Measurements from ENCODE around the gene OR10G7.

OR10G7 gene

DNA sequence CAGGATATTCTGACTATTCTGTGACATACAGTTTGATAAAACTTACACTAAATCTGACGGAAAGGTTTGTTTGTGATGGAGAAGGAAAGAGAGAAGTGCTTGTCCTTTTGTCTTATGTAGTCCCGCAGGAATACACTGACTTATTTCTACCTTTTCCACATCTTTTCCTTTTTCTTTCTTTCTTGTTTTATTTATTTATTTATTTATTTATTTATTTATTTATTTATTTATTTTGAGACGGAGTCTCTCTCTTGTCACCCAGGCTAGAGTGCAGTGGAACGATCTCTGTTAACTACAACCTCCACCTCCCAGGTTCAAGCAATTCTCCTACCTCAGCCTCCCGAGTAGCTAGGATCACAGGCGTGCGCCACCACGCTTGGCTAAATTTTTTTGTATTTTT is 31.0 kb upstream of the OR10G7 start:
- no CpG with 5 or more reads among the region's 8 CpGs for WGBS (ENCODE audit: extremely low coverage, insufficient coverage, insufficient read length)

DNA sequence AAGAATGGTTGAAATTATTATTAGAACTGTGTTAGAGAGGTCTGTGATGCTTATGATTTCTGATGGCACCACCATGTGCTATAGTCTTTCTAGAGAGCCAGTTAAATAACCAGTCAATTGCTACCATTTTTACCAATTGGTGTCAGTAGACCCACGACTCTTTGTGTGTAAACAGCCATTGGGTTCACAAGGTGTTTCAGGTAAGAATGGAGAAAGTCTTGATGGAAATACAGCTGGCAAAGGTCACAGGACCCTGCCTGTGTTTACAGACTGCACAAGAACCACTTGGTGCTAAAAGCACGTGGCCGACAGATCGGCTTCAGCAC is 30.5 kb upstream of the OR10G7 start:
- Histone ChIP-seq H3K79me1 (ENCODE audit: low read length) (no peaks in the 10 kb centered on the region), H3K4me2 (ENCODE audit: low read length) (no peak overlapping the region), H3K9me3 (ENCODE audit: insufficient read depth, low read depth, low read length) (no peaks in the 10 kb centered on the region), H3K4me1 (ENCODE audit: control insufficient read depth in 1 of 2, insufficient read depth in 2 of 2, low read length in 2 of 2) (peaks cover 0 to 3% of the 10 kb centered on the region in 2 experiments), H3K27me3 (ENCODE audit: insufficient read depth, low read length) (no peaks in the 10 kb centered on the region), H3K23ac (ENCODE audit: low read length) (no peak overlapping the region), H2AK5ac (ENCODE audit: low read length) (no peak overlapping the region), H3K36me3 (ENCODE audit: control insufficient read depth in 1 of 2, insufficient read depth in 2 of 2, low read length in 2 of 2) (no peaks in the 10 kb centered on the region), H3K18ac (ENCODE audit: low read length) (no peak overlapping the region), H3K79me2 (ENCODE audit: control insufficient read depth, insufficient read depth, low read length, poor library complexity) (no peaks in the 10 kb centered on the region), H2BK5ac (ENCODE audit: low read depth, low read length, poor library complexity) (no peak overlapping the region), H4K91ac (ENCODE audit: low read depth, low read length) (no peak overlapping the region), H2AFZ (ENCODE audit: insufficient read depth, low read length, poor library complexity) (no peak overlapping the region), H3K4me3 (ENCODE audit: low read depth, low read length) (no peak overlapping the region), H4K8ac (ENCODE audit: low read depth, low read length) (no peak overlapping the region), H2BK120ac (ENCODE audit: insufficient read depth, low read length, poor library complexity) (no peak overlapping the region), H2BK12ac (ENCODE audit: low read length) (no peak overlapping the region), H3K9ac (ENCODE audit: low read length) (no peak overlapping the region), H4K12ac (ENCODE audit: low read depth, low read length) (no peak overlapping the region), H3K27ac (ENCODE audit: low read depth, low read length) (no peak overlapping the region), H3K4ac (ENCODE audit: low read depth, low read length) (no peak overlapping the region), H3K14ac (ENCODE audit: low read length) (no peak overlapping the region)
- no peak for DNase-seq
- no CpG with 5 or more reads among the region's 4 CpGs for WGBS (ENCODE audit: extremely low coverage, insufficient coverage, insufficient read length)

More for the DNA sequence above, 31.0 kb upstream of the OR10G7 start:
- Histone ChIP-seq H3K4me3 (ENCODE audit: low read depth, low read length) (no peak overlapping the region), H2AFZ (ENCODE audit: insufficient read depth, low read length, poor library complexity) (no peak overlapping the region), H3K79me2 (ENCODE audit: control insufficient read depth, insufficient read depth, low read length, poor library complexity) (no peaks in the 10 kb centered on the region), H3K27me3 (ENCODE audit: insufficient read depth, low read length) (no peaks in the 10 kb centered on the region), H2BK12ac (ENCODE audit: low read length) (no peak overlapping the region), H3K9me3 (ENCODE audit: insufficient read depth, low read depth, low read length) (no peaks in the 10 kb centered on the region), H3K79me1 (ENCODE audit: low read length) (no peaks in the 10 kb centered on the region), H3K27ac (ENCODE audit: low read depth, low read length) (no peak overlapping the region), H4K8ac (ENCODE audit: low read depth, low read length) (no peak overlapping the region), H3K4ac (ENCODE audit: low read depth, low read length) (no peak overlapping the region), H2BK120ac (ENCODE audit: insufficient read depth, low read length, poor library complexity) (no peak overlapping the region), H3K4me2 (ENCODE audit: low read length) (no peak overlapping the region), H3K9ac (ENCODE audit: low read length) (no peak overlapping the region), H2BK5ac (ENCODE audit: low read depth, low read length, poor library complexity) (no peak overlapping the region), H3K14ac (ENCODE audit: low read length) (no peak overlapping the region), H2AK5ac (ENCODE audit: low read length) (no peak overlapping the region), H3K36me3 (ENCODE audit: control insufficient read depth in 1 of 2, insufficient read depth in 2 of 2, low read length in 2 of 2) (no peaks in the 10 kb centered on the region), H3K18ac (ENCODE audit: low read length) (no peak overlapping the region), H3K23ac (ENCODE audit: low read length) (no peak overlapping the region), H4K12ac (ENCODE audit: low read depth, low read length) (no peak overlapping the region), H4K91ac (ENCODE audit: low read depth, low read length) (no peak overlapping the region), H3K4me1 (ENCODE audit: control insufficient read depth in 1 of 2, insufficient read depth in 2 of 2, low read length in 2 of 2) (peaks cover 0 to 3% of the 10 kb centered on the region in 2 experiments)
- no peak for DNase-seq

DNA sequence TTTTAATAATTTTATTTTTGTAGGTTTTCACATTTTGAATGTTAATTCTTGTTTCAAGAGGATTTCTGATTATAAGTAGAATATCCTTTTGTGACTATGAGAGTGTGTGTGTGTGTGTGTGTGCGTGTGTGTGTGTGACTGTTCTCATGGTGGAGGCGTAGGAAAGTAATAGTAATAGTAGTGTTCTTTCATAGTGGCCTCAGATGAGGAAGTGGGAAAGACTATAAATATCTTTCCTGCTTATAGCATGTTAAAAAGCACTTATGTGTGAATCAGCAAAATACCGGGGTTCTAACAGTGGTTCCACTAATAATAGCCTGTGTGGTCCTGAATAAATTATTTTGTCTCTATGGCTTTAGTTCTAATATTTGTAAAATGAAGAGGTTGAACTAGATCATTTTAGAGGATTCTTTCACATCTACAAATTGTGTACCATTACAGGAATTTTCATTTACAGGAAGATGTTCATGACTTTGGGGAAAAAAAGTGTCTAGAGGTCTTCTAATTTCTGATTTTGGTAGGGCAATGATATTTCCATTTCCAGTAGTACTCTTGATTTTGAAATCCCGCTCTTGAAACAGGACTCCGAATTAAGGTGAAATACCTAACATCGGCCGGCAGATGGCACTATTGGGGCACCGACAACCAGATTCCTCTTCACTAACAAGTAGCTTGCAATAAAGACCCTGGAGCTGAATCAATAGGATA is 29.9 kb upstream of the OR10G7 start:
- H3K27me3 ChIP-seq (ENCODE audit: insufficient read depth, low read length), result no peaks in the 10 kb centered on the region
- H3K79me1 ChIP-seq (ENCODE audit: low read length), result no peaks in the 10 kb centered on the region
- H3K79me2 ChIP-seq (ENCODE audit: control insufficient read depth, insufficient read depth, low read length, poor library complexity), result no peaks in the 10 kb centered on the region
- no peak overlapping the region for H4K8ac ChIP-seq (ENCODE audit: low read depth, low read length)
- H3K27ac ChIP-seq (ENCODE audit: low read depth, low read length), result no peak overlapping the region
- H3K36me3 ChIP-seq (ENCODE audit: control insufficient read depth in 1 of 2, insufficient read depth in 2 of 2, low read length in 2 of 2), result no peaks in the 10 kb centered on the region
- H3K9me3 ChIP-seq (ENCODE audit: insufficient read depth, low read depth, low read length), result no peaks in the 10 kb centered on the region
- H2AK5ac ChIP-seq (ENCODE audit: low read length), result no peak overlapping the region
- H3K4me1 ChIP-seq (ENCODE audit: control insufficient read depth in 1 of 2, insufficient read depth in 2 of 2, low read length in 2 of 2), result peaks cover 0 to 3% of the 10 kb centered on the region in 2 experiments
- H4K12ac ChIP-seq (ENCODE audit: low read depth, low read length), result no peak overlapping the region
- H4K91ac ChIP-seq (ENCODE audit: low read depth, low read length), result no peak overlapping the region
- no peak overlapping the region for H2BK120ac ChIP-seq (ENCODE audit: insufficient read depth, low read length, poor library complexity)
- H3K9ac ChIP-seq (ENCODE audit: low read length), result no peak overlapping the region
- no peak overlapping the region for H3K4ac ChIP-seq (ENCODE audit: low read depth, low read length)
- no peak overlapping the region for H2BK12ac ChIP-seq (ENCODE audit: low read length)
- no CpG with 5 or more reads among the region's 8 CpGs for WGBS (ENCODE audit: extremely low coverage, insufficient coverage, insufficient read length)
- H3K18ac ChIP-seq (ENCODE audit: low read length), result no peak overlapping the region
- no peak overlapping the region for H2BK5ac ChIP-seq (ENCODE audit: low read depth, low read length, poor library complexity)
- no peak overlapping the region for H3K4me2 ChIP-seq (ENCODE audit: low read length)
- H3K23ac ChIP-seq (ENCODE audit: low read length), result no peak overlapping the region
- H3K14ac ChIP-seq (ENCODE audit: low read length), result no peak overlapping the region
- H3K4me3 ChIP-seq (ENCODE audit: low read depth, low read length), result no peak overlapping the region
- no peak overlapping the region for H2AFZ ChIP-seq (ENCODE audit: insufficient read depth, low read length, poor library complexity)
- DNase-seq, result peak; percentile 50 to 84

GRCh38 chr11:124069429-124070401 is 28.6 kb upstream of the OR10G7 start:
- Histone ChIP-seq H2BK120ac (ENCODE audit: insufficient read depth, low read length, poor library complexity) (no peak overlapping the region), H3K14ac (ENCODE audit: low read length) (no peak overlapping the region), H4K12ac (ENCODE audit: low read depth, low read length) (no peak overlapping the region), H2AFZ (ENCODE audit: insufficient read depth, low read length, poor library complexity) (peak overlapping the region; percentile 67), H3K27ac (ENCODE audit: low read depth, low read length) (no peak overlapping the region), H2BK5ac (ENCODE audit: low read depth, low read length, poor library complexity) (no peak overlapping the region), H3K36me3 (ENCODE audit: control insufficient read depth in 1 of 2, insufficient read depth in 2 of 2, low read length in 2 of 2) (no peaks in the 10 kb centered on the region), H3K27me3 (ENCODE audit: insufficient read depth, low read length) (no peaks in the 10 kb centered on the region), H3K4me2 (ENCODE audit: low read length) (peak overlapping the region; percentile 13), H3K4me1 (ENCODE audit: control insufficient read depth in 1 of 2, insufficient read depth in 2 of 2, low read length in 2 of 2) (no peaks in the 10 kb centered on the region), H3K9me3 (ENCODE audit: insufficient read depth, low read depth, low read length) (no peaks in the 10 kb centered on the region), H2AK5ac (ENCODE audit: low read length) (no peak overlapping the region), H3K18ac (ENCODE audit: low read length) (no peak overlapping the region), H4K8ac (ENCODE audit: low read depth, low read length) (no peak overlapping the region), H3K79me1 (ENCODE audit: low read length) (no peaks in the 10 kb centered on the region), H3K4me3 (ENCODE audit: low read depth, low read length) (no peak overlapping the region), H3K4ac (ENCODE audit: low read depth, low read length) (no peak overlapping the region), H3K23ac (ENCODE audit: low read length) (no peak overlapping the region), H2BK12ac (ENCODE audit: low read length) (no peak overlapping the region), H4K91ac (ENCODE audit: low read depth, low read length) (no peak overlapping the region), H3K79me2 (ENCODE audit: control insufficient read depth, insufficient read depth, low read length, poor library complexity) (no peaks in the 10 kb centered on the region), H3K9ac (ENCODE audit: low read length) (no peak overlapping the region)
- peak; percentile 55 to 64 for DNase-seq
- WGBS (ENCODE audit: extremely low coverage, insufficient coverage, insufficient read length), result no CpG with 5 or more reads among the region's 28 CpGs
